CD8-positive, alpha-beta memory T cell (primary cell): ENCODE results near the gene PFKM. TPM values are rescaled to one million over a fixed set of nuclear protein-coding genes. Genes with fewer than 3 reads are reported as not detected.
A peak's percentile ranks its signal among the peaks of the same experiment; 100 is the strongest.

Experiments
- CTCF ChIA-PET: fragments of 350-600 bp; sonication (Branson Sonifier 250); formaldehyde crosslinking; loops from one replicate; lab custom pipeline; 2021; ENCODE audit warnings: antibody characterized with exemption; lab: Charles Lee
- POLR2A ChIA-PET: fragments of 350-600 bp; sonication (Branson Sonifier 250); formaldehyde crosslinking; loops from one replicate; lab custom pipeline; 2021; ENCODE audit warnings: antibody characterized with exemption; lab: Charles Lee
- DNase-seq, 5 donors: peaks; one replicate each; pipeline versions ENCODE4 v3.0.0 to v3.0.0-alpha.2; 2020 to 2022; ENCODE audit warnings: mixed read lengths in 1 of 5
- H3K27ac ChIP-seq: one replicate; pipeline ENCODE4 v1.7.0; 2013; ENCODE audit warnings: low read depth, mild to moderate bottlenecking, low read length, moderate library complexity
- H3K27me3 ChIP-seq: 2 replicates; pipeline ENCODE4 v1.7.0; 2013; ENCODE audit warnings: low read length, mild to moderate bottlenecking; ENCODE audit not compliant: insufficient read depth, poor library complexity, severe bottlenecking
- H3K36me3 ChIP-seq: 2 replicates; pipeline ENCODE4 v1.7.0; 2013; ENCODE audit warnings: mild to moderate bottlenecking, low read length, moderate library complexity; ENCODE audit not compliant: insufficient read depth
- H3K4me1 ChIP-seq: 2 replicates; pipeline ENCODE4 v1.7.0; 2013; ENCODE audit warnings: mild to moderate bottlenecking, low read length, moderate library complexity; ENCODE audit not compliant: insufficient read depth
- H3K4me3 ChIP-seq: 2 replicates; pipeline ENCODE4 v1.7.0; 2013; ENCODE audit warnings: mild to moderate bottlenecking, low read length
- H3K9me3 ChIP-seq: 2 replicates; pipeline ENCODE4 v1.7.0; 2013; ENCODE audit warnings: mild to moderate bottlenecking, low read length
- H3K27ac Mint-ChIP-seq, 8 donors: one replicate each; pipeline ENCODE4 v1.8.0; 2020 to 2021; ENCODE audit warnings: mixed read lengths in 8 of 8, mild to moderate bottlenecking in 6 of 8, inconsistent platforms in 3 of 8, moderate library complexity in 3 of 8
- H3K27me3 Mint-ChIP-seq, 2 donors: one replicate each; pipeline ENCODE4 v1.8.0; 2020 to 2021; ENCODE audit warnings: mixed read lengths in 2 of 2, mild to moderate bottlenecking in 1 of 2, moderate library complexity in 1 of 2
- H3K36me3 Mint-ChIP-seq, 3 donors: one replicate each; pipeline ENCODE4 v1.8.0; 2020 to 2021; ENCODE audit warnings: mixed read lengths in 3 of 3, inconsistent platforms in 1 of 3, mild to moderate bottlenecking in 1 of 3
- H3K4me1 Mint-ChIP-seq, 3 donors: one replicate each; pipeline ENCODE4 v1.8.0; 2020 to 2021; ENCODE audit warnings: mixed read lengths in 3 of 3, inconsistent platforms in 1 of 3, mild to moderate bottlenecking in 1 of 3
- H3K4me3 Mint-ChIP-seq, 7 donors: one replicate each; pipeline ENCODE4 v1.8.0; 2020 to 2021; ENCODE audit warnings: mixed read lengths in 7 of 7, mild to moderate bottlenecking in 6 of 7, moderate library complexity in 4 of 7, inconsistent platforms in 2 of 7
- H3K9me3 Mint-ChIP-seq, 5 donors: one replicate each; pipeline ENCODE4 v1.8.0; 2020 to 2022; ENCODE audit warnings: mixed read lengths in 5 of 5, mild to moderate bottlenecking in 3 of 5, moderate library complexity in 2 of 5, inconsistent platforms in 1 of 5
- polyA plus RNA-seq: library from polyadenylated mRNA; unstranded; fragments of 300-500 nt; fragmentation: Illumina TruSeq; gene quantifications from one replicate; pipeline ENCODE4 v1.2.3, GENCODE V29; 2021
- total RNA-seq, 2 experiments: library from RNA; stranded (reverse); gene quantifications; one replicate each; pipeline ENCODE4 v1.2.3, GENCODE V29; 2021

PFKM gene
- total and polyA plus RNA-seq, 3 experiments from 2014 or later: 5.4 to 40.2 (median 39.9) TPM

- Histone ChIP-seq H3K9me3 (no peaks in the 10 kb centered on the region), H3K27me3 (no peaks in the 10 kb centered on the region), H3K4me3 (no peak overlapping the region), H3K36me3 (no peaks in the 10 kb centered on the region), H3K27ac (no peak overlapping the region), H3K4me1 (no peaks in the 10 kb centered on the region)
- Mint-ChIP-seq H3K27me3 (peaks cover 2 to 26% of the 10 kb centered on the region in 2 donors), H3K9me3 (no peaks in the 10 kb centered on the region), H3K27ac (no peak overlapping the region), H3K36me3 (no peaks in the 10 kb centered on the region), H3K4me3 (no peak overlapping the region), H3K4me1 (peaks cover 3 to 9% (median 7%) of the 10 kb centered on the region in 3 donors)
- CTCF ChIA-PET: interaction anchor here (1.0 to 1.3 kb wide), 4 partner anchors 9 to 432 kb away, joined by 3 to 5 read pairs (median 3); no protein-coding TSS in a partner anchor
- no peak for DNase-seq
- POLR2A ChIA-PET: no interaction called here
These were observed 57.2 kb downstream of the PFKM start for GRCh38 chr12:48176417-48176751.

DNA sequence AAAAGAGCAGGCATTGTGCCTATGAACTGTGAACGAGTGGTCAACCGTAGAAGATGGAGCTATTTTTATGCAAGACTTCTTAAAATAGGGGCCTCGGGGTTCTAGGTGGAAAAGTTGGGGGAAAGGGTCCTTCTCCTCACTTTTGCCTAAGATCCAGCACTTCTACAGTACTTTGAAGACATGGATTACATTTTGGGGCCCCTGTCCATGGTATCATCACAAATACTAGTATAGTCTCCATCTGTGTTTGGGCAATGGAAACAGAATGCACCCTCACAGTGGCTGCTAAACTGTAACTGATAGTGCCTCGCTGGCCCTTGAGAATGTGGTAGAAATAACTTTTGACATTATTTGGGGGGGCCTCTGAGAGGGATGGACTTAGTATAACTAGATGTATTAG lies 58.8 kb downstream of the PFKM start:
- Histone ChIP-seq H3K36me3 (no peaks in the 10 kb centered on the region), H3K4me3 (no peak overlapping the region), H3K27ac (no peak overlapping the region), H3K9me3 (no peaks in the 10 kb centered on the region), H3K4me1 (peaks cover 9% of the 10 kb centered on the region), H3K27me3 (no peaks in the 10 kb centered on the region)
- POLR2A ChIA-PET: interaction anchor here (0.6 to 1.2 kb wide), 2 partner anchors 19 to 211 kb away, joined by 3 to 4 read pairs; no protein-coding TSS in a partner anchor
- Mint-ChIP-seq H3K27ac (no peak overlapping the region), H3K36me3 (peaks cover 0 to under 1% (median 0%) of the 10 kb centered on the region in 3 donors), H3K4me3 (no peak overlapping the region), H3K9me3 (no peaks in the 10 kb centered on the region), H3K27me3 (peaks cover 2 to 26% of the 10 kb centered on the region in 2 donors), H3K4me1 (peaks cover 10 to 15% (median 15%) of the 10 kb centered on the region in 3 donors)
- CTCF ChIA-PET: no interaction called here
- no peak for DNase-seq

GRCh38 chr12:48179466-48179865 lies 60.3 kb downstream of the PFKM start:
- H3K4me3 Mint-ChIP-seq: peak overlapping the region in 1 of 7 donors; percentile 38
- H3K4me1 ChIP-seq: peaks cover 14% of the 10 kb centered on the region
- H3K9me3 ChIP-seq: no peaks in the 10 kb centered on the region
- DNase-seq: no peak
- no peak overlapping the region for H3K4me3 ChIP-seq
- peaks cover 4% of the 10 kb centered on the region for H3K27me3 ChIP-seq
- POLR2A ChIA-PET: interaction anchor here (1.0 kb wide), 1 partner anchor 18 kb away, joined by 3 read pairs; no protein-coding TSS in a partner anchor
- H3K36me3 ChIP-seq: no peaks in the 10 kb centered on the region
- no peaks in the 10 kb centered on the region for H3K9me3 Mint-ChIP-seq
- H3K36me3 Mint-ChIP-seq: peaks cover 0 to 6% (median 0%) of the 10 kb centered on the region in 3 donors
- CTCF ChIA-PET: interaction anchor here (0.6 to 1.2 kb wide), 4 partner anchors 9 to 216 kb away, joined by 3 to 5 read pairs (median 4); partner anchors contain the start of gene TMEM106C
- no peak overlapping the region for H3K27ac Mint-ChIP-seq
- H3K4me1 Mint-ChIP-seq: peaks cover 13 to 23% (median 15%) of the 10 kb centered on the region in 3 donors
- H3K27me3 Mint-ChIP-seq: peaks cover 8 to 31% of the 10 kb centered on the region in 2 donors
- H3K27ac ChIP-seq: no peak overlapping the region

DNA sequence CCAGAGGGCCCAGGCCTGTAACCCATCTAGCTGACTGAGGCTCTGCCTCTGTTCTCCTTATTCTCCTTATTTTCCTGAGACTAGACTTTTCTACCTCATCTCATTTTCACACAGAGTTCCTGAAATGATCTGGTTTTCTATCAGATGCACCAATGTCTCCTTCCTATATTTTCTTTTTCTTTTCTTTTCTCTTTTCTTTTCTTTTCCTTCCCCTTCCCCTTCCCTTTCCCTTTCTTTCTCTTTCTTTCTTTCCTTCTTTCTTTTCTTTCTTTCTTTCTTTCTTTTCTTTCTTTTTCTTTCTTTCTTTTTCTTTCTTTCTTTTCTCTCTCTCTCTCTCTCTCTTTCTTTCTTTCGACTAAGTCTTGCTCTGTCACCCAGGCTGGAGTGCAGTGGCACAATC lies 61.3 kb downstream of the PFKM start:
- peaks cover 14 to 40% of the 10 kb centered on the region in 2 donors for H3K27me3 Mint-ChIP-seq
- H3K4me3 ChIP-seq: no peak overlapping the region
- no peaks in the 10 kb centered on the region for H3K36me3 ChIP-seq
- H3K9me3 Mint-ChIP-seq: no peaks in the 10 kb centered on the region
- peaks cover 13 to 26% (median 14%) of the 10 kb centered on the region in 3 donors for H3K4me1 Mint-ChIP-seq
- no peak for DNase-seq
- H3K9me3 ChIP-seq: no peaks in the 10 kb centered on the region
- peaks cover 12% of the 10 kb centered on the region for H3K27me3 ChIP-seq
- POLR2A ChIA-PET: no interaction called here
- no peak overlapping the region for H3K27ac Mint-ChIP-seq
- H3K36me3 Mint-ChIP-seq: peaks cover 0 to 6% (median 0%) of the 10 kb centered on the region in 3 donors
- CTCF ChIA-PET: interaction anchor here (1.1 to 1.3 kb wide), 2 partner anchors 10 to 17 kb away, joined by 4 read pairs; no protein-coding TSS in a partner anchor
- H3K4me3 Mint-ChIP-seq: no peak overlapping the region
- H3K27ac ChIP-seq: no peak overlapping the region
- H3K4me1 ChIP-seq: peaks cover 16% of the 10 kb centered on the region

DNA sequence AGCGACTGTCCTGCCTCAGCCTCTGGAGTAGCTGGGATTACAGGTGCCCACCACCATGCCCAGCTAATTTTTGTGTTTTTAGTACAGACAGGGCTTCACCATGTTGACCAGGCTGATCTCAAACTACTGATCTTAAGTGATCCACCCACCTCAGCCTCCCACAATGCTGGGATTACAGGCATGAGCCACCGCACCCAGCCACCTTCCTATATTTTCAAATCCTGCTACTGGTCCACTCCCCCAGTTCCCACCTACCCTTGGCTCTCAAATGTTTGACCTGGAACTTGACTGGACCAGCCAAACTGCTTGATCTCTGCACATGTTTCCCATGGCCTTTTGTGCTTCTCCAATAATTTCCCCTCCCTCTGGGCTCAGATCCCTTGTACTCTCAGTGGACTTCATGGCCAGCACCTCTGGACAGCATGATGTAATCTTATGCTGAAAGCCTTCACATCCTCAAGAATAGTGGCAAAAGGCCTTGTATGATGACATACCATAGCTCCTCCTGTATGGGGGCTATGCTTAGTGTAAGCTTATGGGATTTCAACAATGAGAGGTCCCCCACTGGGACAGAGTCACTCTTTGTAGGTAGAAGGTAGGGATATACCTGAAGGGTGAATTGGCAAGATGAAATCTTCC lies 61.8 kb downstream of the PFKM start:
- ChIA-PET CTCF (interaction anchor here (1.3 kb wide), 1 partner anchor 17 kb away, joined by 4 read pairs; no protein-coding TSS in a partner anchor), POLR2A (no interaction called here)
- Mint-ChIP-seq H3K4me3 (peak overlapping the region in 1 of 7 donors; percentile 1), H3K4me1 (peaks cover 9 to 21% (median 11%) of the 10 kb centered on the region in 3 donors), H3K27ac (peak overlapping the region in 3 of 8 donors; percentile 8 to 24 (median 21)), H3K27me3 (peaks cover 20 to 42% of the 10 kb centered on the region in 2 donors), H3K9me3 (no peaks in the 10 kb centered on the region), H3K36me3 (peaks cover 0 to 6% (median 0%) of the 10 kb centered on the region in 3 donors)
- H3K27ac ChIP-seq: no peak overlapping the region
- no peaks in the 10 kb centered on the region for H3K9me3 ChIP-seq
- peaks cover 16% of the 10 kb centered on the region for H3K4me1 ChIP-seq
- DNase-seq: no peak
- no peaks in the 10 kb centered on the region for H3K36me3 ChIP-seq
- no peak overlapping the region for H3K4me3 ChIP-seq
- peaks cover 12% of the 10 kb centered on the region for H3K27me3 ChIP-seq

GRCh38 chr12:48182631-48183030 lies 63.5 kb downstream of the PFKM start:
- Histone ChIP-seq H3K4me3 (peak overlapping the region; percentile 91), H3K27ac (peak overlapping the region; percentile 75), H3K9me3 (no peaks in the 10 kb centered on the region), H3K27me3 (peaks cover 12% of the 10 kb centered on the region), H3K4me1 (peaks cover 16% of the 10 kb centered on the region), H3K36me3 (no peaks in the 10 kb centered on the region)
- Mint-ChIP-seq H3K27ac (peak overlapping the region; percentile 71 to 96 (median 90)), H3K9me3 (no peaks in the 10 kb centered on the region), H3K27me3 (peaks cover 22 to 33% of the 10 kb centered on the region in 2 donors), H3K36me3 (peaks cover 0 to 6% (median 0%) of the 10 kb centered on the region in 3 donors), H3K4me3 (peak overlapping the region; percentile 93 to 97 (median 96)), H3K4me1 (peaks cover 6 to 20% (median 11%) of the 10 kb centered on the region in 3 donors)
- POLR2A ChIA-PET: interaction anchor here (0.8 to 3.4 kb wide), 3 partner anchors 16 to 277 kb away, joined by 3 to 29 read pairs (median 13); partner anchors contain the start of gene ASB8
- CTCF ChIA-PET: interaction anchor here (0.8 to 1.8 kb wide), 14 partner anchors 9 to 436 kb away, joined by 3 to 23 read pairs (median 4); partner anchors contain the start of genes ASB8 and OR10AD1
- DNase-seq: no peak

DNA sequence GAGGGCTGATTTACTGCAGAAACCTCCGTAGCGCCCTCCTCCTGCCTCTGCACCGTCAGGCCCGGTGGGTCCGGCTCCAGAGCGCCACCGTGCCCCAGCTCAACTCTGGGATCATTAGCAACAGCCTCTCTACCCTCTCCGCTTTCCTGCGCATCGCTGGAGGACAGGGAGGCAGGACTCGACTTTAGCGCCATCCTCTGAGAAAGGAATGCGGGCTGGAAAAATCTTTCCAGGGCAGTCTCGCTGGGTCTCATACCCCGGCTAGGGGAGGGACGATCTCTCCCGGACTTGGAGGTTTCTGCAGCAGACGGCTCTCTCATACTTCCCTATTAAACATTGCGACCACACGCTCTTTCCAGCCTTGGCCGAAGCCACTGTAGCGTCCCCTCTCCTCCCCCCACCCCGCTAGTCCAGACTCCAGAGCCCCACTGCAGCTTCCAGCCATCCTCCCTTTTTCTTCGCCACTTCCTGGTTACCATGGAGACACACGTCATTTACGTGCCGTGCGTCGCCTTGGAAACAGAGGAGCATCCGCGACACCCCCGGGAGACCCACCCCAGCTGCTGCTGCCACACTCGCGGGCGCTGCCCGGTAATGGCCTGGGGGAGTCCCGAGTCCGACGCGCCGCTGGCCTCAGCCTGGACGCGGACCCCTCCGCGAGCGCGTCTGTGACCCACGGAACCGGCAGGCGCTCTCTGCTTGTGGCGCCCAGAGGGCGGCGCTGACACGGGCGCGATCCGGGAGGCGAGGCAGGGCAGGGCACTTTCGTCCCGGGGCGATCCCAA lies 64.1 kb downstream of the PFKM start, which contains the start of gene CCDC184:
Gene CCDC184, plus strand, starts transcription at position 554 of the 785 bp plus-strand sequence. CDS start 479 bp downstream, outside the sequence.
- peak within 1 kb of the TSS; percentile 75 for H3K27ac ChIP-seq
- peaks cover 22 to 29% of the 10 kb centered on the region in 2 donors for H3K27me3 Mint-ChIP-seq
- no peaks in the 10 kb centered on the region for H3K36me3 ChIP-seq
- ChIA-PET POLR2A (interaction anchor here (0.8 to 3.4 kb wide), 3 partner anchors 15 to 277 kb away, joined by 3 to 29 read pairs (median 13); partner anchors contain the start of gene ASB8), CTCF (interaction anchor here (0.8 to 1.8 kb wide), 15 partner anchors 9 to 435 kb away, joined by 3 to 23 read pairs (median 4); partner anchors contain the start of genes ASB8 and OR10AD1)
- peaks cover 12% of the 10 kb centered on the region for H3K27me3 ChIP-seq
- H3K4me1 Mint-ChIP-seq: peaks cover 6 to 20% (median 11%) of the 10 kb centered on the region in 3 donors
- H3K9me3 ChIP-seq: no peaks in the 10 kb centered on the region
- H3K27ac Mint-ChIP-seq: peak within 1 kb of the TSS; percentile 71 to 96 (median 90)
- H3K4me1 ChIP-seq: peaks cover 16% of the 10 kb centered on the region
- peaks cover 0 to 6% (median 0%) of the 10 kb centered on the region in 3 donors for H3K36me3 Mint-ChIP-seq
- peak within 1 kb of the TSS; percentile 93 to 97 (median 96) for H3K4me3 Mint-ChIP-seq
- H3K4me3 ChIP-seq: peak within 1 kb of the TSS; percentile 91
- H3K9me3 Mint-ChIP-seq: no peaks in the 10 kb centered on the region
- peak; percentile 57 to 91 (median 84) for DNase-seq
